DMS114 treated with DMSO at 0.1 percent for 48 hours (cell line): Measurements from ENCODE around the gene OST4.
"Not testable (repeated sequence)": the region's sequence is repeated elsewhere in the genome, so short reads cannot be mapped to it uniquely, and the experiment has no call there.

Experiments
- DNase-seq: peaks from one replicate; lab custom pipeline; 2025; ENCODE audit not compliant: unreplicated experiment; lab: John Stamatoyannopoulos, UW

The OST4 gene

DNA sequence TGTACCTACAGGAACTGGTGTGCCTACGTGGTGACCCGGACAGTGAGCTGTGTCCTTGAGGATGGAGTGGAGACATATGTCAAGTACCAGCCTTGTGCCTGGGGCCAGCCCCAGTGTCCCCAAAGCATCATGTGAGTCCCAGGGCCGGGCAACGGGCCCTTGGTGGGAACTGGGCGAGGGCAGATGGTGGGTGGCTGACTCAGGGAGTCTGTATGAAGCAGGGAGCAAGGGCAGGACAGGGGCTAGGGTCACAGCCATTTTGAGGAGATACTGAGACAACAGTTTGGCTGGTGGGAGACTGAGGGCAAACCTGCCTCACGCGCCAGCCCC is 8.7 kb upstream of the OST4 start:
- DNase-seq = no peak

DNA sequence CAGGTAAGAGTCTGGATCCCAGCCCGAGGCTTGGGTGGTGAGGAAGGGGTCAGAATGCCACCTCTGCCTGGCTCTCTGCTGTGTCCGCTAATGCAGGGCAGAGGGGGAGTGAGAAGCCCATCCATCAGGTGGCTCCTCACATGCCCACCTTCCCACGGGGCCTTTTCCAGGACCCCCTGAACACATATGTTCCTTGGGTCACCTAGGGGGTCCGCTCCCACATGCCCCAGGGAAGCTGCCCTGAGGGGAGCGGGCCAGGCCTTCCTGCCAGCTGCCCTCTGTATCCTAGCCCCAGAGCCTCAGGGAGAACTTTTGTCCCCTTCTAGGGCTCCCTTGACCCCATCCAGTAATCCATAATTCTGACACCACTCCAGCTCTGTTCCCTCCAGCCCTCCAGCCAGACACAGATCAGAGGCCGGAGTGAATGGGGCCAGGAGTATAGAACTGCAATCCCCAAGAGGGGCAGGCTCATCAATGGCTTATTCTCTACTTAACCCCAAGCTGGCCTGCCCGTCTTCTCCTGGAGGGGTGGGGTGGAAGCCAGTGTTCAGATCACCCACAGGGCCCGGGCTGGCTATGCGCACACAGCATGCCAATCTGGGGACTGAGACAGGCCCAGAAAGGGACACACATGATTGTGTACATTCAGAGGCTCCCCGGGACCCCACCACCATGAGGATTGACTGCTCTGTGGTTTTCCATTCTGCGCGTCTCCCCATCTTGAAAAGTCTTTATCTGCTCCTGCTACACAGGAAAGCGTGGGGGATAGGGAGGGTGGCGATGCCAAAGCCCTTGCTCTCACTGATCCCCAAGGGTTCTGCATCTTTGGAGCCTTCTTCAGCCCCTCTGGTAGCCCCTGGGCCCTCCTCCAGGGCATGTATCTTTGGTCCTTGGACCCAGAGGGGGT is 8.0 kb upstream of the OST4 start:
- DNase-seq = no peak

DNA sequence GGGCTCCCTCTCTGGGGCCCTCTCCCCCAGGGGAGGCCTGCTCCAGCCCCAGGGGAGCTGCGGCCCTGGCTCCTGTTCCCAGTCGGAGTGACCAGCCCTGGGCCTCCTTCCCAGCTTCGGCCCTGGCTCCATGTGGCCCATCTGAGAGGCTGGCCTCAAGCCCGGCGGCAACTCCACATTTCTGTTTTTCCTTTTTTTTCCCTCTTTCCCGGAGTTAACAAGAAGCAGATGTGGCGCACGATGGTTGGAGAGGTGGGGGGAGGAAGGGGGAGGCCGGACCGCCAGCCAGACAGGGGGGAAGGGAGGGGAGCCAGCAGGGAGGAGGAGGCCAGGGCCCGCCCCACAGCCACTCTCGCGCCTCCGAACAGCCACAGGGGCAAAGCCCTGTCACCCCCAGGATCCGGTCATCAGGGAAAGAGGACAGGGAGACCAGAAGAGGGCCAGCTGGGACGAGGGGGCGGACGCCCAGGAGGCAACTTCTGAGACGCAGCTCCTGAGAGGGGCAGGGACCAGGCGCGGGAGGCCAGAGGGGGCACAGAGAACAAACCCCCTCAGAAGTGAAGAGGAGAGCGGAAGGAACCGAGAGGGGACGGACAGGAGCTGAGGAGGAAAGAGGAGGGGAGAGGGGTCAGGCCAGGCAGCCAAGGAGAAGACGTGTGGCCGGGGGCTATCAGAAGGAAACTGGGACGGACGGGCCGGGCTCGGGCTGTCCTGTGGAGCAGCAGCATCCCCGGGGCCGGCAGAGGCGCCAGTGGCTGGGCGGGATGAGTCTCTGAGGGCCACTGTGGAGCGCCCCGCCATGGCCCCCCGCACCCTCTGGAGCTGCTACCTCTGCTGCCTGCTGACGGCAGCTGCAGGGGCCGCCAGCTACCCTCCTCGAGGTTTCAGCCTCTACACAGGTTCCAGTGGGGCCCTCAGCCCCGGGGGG is 7.1 kb upstream of the OST4 start, which contains the start of gene EMILIN1:
Gene EMILIN1 (plus strand): TSS at position 349 of the 928 bp plus-strand sequence. CDS start 451 bp downstream, at position 800.
- DNase-seq = no peak

DNA sequence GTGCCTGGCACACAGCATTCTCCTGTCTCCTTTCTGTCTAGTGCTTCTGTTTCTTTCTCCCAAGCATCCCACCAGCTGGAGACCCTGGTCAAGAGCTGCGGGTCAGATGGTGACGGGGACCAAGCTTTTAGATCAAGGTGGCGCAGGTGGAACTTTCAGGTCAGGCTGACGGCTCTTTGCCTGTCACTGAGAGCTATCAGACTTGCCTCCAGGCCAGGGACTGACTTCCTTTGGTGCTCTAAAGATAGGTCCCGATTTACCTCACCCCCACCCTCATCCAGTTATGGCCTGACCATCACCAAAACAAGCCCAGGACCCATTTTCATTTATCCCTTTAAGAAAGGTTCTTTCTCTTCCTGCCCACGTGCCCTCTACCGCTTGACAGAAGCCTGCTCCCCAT is 5.8 kb upstream of the OST4 start:
- no peak for DNase-seq

DNA sequence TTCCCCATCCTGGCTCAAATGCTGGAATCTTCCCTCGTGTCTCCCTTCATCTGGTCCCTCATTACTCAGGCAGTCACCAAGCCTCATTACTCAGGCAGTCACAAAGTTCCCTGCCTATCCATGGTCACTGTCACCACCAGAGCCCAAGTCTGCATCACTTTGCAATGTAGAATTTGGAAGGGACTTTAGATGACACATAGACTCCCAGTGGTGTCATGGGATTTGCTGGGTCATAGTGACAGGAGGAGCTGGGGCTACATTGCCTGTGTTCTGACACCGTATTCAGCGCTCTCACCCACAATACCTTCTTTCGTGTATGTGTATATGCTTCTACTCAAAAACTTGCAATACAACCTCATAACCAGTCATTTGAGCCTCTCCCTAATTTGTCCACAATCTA is 4.9 kb upstream of the OST4 start:
- DNase-seq = no peak

DNA sequence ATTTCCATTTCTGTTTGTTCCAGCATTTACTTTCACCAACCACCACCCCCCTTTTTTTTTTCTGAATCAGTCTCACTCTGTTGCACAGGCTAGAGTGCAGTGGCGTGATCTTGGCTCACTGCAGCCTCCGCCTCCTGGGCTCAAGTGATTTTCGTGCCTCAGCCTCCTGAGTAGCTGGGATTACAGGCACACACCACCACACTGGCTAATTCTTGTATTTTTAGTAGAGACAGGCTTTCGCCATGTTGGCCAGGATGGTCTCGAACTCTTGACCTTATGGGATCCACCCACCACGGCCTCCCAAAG is 4.1 kb upstream of the OST4 start:
- DNase-seq = not testable (repeated sequence)

DNA sequence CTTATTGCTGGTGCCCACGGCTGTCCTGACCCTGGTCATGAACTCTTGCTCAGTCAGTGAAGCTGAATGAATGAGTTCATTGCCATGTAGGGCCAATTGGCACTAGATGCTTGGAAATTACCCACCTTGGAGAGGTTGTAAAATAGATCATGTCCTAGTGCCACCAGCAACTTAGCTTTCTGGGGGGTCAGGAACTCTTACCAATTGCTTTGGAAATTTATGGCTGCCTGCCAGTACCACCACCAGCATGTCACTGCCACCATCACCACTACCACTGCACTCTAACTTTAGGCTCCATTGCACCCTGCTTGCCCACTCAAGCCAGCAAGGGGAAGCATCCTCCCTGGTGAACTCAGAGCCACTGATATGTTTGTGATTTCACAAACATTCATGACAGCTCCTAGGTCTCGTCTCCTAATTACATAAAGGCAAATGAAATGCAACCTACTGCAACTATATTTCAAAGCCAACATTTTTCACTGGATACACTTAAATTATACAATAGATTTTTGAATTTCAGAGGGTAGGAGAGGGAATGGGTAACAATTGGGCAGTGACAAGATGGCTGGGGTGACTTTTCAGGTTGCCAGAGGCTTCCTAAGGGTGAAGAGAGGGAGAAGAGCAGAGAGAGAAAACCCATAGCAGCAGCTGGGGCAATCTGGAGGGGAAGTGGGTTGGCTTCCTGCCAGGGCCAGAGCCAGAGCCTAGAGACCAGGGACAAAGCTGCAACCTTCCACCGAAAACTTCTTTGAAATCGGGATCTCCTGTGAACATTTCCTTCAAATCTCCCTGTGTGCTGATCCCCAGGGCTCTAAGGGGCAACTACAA is 3.5 kb upstream of the OST4 start:
- no peak for DNase-seq

DNA sequence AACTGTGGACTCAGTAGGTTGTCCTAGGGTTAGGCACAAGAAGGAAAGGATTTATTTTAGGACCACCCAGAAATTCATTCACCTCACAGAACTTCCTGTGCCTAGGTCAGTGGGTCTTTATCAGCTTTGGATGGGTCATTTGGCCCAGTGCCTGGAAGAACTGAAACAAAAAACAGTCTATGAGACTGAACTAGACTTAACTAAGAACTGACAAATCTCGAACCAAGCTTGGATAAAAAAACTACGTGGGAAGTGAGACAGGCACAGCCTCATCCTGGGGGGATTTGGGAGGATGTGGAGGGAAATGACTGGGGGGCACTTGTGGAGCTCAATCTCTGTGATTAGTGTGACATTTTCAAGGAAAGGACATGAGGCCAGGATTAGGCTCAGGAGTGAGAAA is 2.3 kb upstream of the OST4 start:
- no peak for DNase-seq

DNA sequence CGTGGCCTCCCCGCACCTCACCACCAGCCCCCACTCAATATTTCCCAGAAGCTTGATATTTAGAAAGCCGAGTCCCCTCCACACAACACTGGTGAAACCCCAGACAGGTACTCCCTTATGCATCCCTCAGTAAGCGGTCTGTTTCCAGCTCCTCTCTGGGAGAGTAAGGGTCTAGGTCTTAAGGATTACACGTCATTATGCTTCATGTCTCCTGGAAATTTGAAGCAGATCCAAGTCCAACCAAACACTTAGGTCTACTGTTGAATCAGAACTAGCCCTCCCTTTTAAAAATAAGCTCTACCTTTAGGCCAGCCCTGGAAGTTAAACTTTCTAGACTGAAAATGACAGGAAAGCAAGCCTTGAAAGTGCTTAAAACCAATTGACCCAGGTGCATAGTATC is 1.5 kb upstream of the OST4 start:
- DNase-seq = no peak

DNA sequence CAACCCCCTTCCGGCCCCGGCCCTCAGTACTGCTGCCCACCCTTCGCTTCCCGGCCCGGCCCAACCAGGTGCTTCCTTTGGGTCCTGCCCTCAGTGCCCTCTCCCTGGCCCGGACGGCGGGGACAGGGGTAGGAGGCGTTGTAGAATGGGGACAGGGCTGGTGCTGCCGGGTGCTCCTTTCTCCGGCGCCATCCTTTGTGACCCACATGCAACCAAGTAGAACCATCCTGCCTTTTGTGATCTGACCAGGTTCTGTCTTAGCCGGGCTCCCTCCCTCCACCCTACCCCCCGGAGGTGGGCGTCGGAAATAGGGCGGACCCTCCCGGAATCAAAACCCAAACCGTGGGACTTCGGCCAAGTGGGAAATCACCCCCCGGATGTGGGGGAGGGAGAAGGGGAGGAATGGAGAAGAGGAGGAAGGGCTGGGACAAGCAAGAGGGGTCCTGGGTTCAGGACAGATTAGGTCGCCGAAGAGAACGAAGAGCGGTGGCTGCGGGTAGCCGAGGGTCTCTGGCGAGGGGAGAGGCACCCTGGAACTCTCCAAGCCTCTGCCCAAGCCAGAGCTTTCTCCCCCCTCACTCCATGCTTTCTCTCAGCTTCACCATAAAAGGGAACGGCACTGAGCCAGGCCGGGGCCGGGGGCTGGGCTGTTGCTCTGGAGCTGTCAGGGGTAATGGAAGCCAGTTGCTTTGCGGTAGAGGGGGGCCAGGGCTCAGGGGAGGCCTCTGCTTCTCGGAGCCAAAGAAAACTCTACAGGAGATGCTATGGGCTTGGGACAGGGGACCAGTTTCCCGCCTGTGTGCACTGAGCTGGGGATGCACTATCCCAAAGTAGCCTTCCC is 756 bp upstream of the OST4 start:
- no peak for DNase-seq

DNA sequence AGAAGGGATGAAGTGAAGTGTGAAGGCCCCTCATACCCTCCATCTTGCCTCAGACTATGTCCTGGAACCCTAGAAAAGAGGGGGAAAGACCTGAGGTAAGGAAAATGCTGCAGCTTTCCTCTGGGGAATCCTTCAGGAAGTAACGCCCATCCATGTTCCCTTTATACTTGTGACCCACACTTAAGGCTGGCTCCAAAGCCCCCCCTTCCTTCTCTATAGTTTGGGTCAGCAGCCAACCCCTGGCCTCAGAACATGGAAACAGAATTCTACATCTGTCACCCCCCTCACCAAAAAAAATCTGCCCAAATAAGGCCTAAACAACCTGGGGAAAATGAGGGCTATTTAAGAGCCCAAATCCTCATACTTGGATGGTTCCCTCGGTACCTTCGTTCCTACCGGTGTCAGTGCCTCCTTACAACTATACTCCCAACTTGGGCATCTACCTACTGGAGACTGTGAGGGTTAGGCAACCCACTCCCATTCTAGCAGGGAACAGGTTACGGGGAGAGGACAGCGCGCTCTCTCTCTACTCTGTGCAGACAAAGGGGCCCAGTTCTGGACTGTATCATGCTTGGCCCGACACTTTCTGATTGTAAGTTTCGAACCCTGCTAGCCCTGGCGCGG is 689 bp downstream of the OST4 start:
- no peak for DNase-seq

DNA sequence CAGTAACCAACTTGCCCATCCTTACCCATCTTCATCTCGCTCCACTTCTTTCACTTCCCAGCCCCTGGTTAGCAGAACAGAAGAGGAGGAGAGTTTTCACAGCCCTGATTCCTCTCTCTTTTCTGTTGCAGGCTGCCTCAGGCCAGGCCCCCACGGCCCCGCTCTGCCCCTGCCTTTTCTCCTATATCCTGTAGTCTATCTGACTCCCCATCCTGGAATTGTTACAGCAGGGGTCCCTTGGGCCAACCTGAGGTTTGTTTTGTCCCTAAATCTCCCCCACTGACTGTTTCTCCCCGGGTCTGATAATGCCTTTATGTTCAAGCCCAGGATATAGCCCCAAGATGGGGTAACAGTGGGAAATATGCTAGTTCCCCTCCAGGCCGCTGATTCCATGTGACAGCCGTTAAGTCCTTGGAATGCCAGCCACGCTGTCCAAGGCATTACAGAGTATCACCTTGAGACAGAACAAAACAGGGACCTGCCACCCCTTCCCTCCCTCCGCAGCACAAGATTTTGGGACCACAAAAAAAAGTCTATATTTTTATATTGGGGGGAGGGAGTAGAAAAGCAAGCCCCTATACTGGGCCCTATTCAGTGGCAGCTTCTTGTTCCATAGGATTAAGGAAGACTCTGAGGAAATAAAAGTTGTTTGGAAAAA is 1.4 kb downstream of the OST4 start:
- no peak for DNase-seq

DNA sequence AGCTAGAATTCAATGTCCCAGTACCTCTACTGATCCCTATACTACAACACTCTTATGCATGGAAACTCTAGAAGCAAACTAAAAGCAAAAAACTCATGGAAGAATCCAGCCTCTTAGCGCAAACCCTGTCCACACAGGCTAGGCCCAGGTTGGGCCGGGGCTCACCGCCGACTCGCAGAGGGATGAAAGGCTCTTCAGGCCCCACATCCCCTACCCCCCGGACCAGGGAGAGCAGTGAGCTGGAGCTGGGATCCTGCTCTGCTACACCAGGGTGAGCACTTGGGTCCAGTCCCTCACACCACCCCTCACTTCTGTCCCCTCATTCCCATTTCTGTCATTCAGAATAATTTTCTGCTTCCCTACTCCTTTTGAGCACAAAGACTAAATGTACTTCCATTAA is 2.0 kb downstream of the OST4 start:
- no peak for DNase-seq

DNA sequence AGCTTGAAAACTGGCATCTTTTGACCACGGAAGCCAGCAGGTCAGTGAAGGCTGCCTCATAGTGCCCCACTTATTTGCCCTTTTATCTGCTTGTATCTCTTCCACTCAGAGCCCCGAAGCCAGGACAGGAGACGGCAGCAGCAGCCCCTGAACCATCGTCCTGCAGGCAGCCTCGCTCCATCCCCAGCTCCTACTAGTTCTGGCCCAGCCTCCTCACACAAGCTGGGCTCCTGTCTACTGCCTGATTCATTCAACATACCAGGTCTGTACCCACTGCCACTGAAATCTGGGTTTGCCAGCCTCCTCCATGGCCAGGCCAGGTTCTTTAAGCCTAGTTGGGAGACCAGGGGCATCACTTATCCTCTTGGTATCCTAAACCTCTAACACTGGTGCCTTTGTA is 4.1 kb downstream of the OST4 start:
- no peak for DNase-seq

DNA sequence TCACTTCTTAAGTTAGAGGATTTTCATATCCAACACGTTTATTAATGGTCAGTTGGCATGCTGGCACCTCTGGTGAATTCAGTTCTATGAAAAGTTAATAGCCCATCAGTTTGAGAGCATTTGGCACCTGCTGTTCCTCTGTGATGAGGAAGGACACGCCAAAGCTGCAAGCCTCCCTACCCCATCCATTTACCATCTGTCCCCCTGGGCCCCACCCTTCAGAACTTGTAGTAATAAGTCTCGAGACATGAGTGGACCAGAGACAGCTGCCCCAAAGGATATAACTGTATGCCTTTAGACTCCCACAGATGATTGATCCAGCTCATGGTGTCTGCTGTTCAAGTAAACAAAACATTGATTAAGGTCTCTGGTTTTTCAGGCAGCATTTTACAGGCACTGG is 6.3 kb downstream of the OST4 start:
- no peak for DNase-seq

DNA sequence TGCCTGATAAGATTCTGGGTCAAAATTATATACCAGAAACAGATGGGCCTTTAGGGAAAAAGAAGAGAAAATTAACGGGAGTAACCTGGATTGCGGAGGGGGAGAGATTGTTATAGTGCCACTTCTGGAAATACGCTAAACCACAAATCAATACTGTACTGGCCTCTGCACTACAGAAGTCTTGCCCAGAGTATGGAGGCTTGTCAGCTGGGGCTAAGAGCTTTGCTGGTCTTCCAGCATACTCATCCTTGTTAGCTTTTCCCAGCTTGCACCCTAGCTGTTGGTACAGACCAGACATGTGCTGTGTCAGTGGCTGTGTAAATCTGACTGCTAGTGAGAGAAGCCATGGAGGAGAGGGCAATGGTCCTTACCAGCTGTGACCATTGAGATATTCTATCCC is 11.1 kb downstream of the OST4 start:
- DNase-seq = no peak

DNA sequence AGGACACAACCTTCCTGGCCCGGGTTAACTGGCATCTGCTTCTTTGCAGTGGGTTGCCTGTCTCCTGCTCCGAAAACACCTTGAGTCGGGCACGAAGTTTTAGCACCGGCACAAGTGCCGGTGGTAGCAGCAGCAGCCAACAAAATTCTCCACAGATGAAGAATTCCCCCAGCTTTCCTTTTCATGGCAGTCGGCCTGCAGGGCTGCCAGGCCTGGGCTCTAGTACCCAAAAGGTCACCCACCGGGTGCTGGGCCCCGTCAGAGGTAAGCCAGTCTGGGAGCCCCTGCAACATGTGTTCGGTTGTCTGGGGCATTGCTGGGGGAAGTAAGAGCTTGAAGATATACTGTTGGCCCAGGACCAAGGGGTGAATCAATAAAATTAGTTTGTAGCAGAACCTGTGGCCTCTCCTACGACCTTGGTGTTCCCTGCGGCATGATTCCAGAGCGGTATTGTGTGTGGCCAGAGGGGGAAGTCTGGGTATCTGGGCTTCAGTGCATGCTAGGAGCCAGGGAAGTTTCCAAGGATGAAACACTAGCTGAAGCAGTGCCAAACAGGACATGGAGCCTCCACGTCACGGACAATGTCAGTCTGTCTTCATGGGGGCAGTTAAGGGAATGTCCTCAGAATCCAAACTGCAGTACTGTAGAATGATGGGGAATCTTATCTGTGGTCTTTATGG is 12.2 kb downstream of the OST4 start:
- no peak for DNase-seq

DNA sequence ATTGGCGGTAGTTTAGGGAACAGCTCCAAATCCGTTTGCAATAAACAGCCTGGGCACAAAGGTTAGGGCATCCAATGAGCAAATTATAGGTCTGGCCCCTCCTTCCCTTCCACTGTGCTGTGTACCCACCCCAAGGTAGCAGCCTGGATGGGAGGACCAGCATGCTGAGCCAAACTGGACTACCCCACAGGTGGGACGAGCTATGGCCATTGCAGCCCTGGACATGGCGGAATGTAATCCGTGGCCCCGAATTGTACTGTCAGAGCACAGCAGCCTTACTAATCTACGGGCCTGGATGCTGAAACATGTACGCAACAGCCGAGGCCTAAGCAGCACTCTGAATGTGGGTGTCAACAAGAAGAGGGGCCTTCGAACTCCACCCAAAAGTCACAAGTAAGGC is 13.2 kb downstream of the OST4 start:
- DNase-seq = no peak

DNA sequence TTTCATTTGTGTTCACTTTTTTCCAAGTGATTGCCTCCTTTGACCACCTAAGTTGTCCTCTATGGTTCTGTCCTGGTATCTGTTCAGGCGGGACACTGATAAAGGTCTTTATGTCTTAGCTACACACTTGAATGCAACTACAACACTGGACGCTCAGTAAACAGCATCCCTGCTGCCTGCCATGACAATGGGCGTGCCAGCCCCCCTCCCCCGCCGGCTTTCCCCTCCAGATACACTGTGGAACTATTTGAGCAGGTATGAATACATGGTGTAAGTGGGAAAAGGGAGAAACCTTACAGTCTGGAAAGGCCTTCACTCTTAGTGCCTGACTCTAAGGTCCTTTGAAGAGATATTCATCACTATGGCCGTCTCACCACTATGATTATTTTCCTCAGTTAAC is 14.3 kb downstream of the OST4 start:
- DNase-seq = no peak
